PFSK-1 (cell line): ENCODE results near the gene GAMT.
A peak's percentile ranks its signal among the peaks of the same experiment; 100 is the strongest.

Experiments
- FOXP2 ChIP-seq: optimal IDR thresholded peaks from 2 replicates; pipeline ENCODE3; 2011; ENCODE audit warnings: borderline replicate concordance, control low read depth, inconsistent platforms; ENCODE audit not compliant: insufficient read depth; ENCODE audit errors: extremely low read length, extremely low read depth
- POLR2AphosphoS5 ChIP-seq: IDR thresholded peaks from 2 replicates; pipeline ENCODE4 v1.6.1; 2012; ENCODE audit warnings: low read depth, mild to moderate bottlenecking, control low read depth, low read length, moderate library complexity
- REST ChIP-seq, 2 experiments: IDR thresholded peaks; 2 replicates each; pipeline versions ENCODE4 v1.6.1 to v1.8.0; 2011 to 2012; ENCODE audit warnings: low read depth in 2 of 2, low read length in 2 of 2, control low read depth in 1 of 2, inconsistent platforms in 1 of 2, mild to moderate bottlenecking in 1 of 2, moderate library complexity in 1 of 2; ENCODE audit not compliant: insufficient read depth in 1 of 2
- SIN3A ChIP-seq: IDR thresholded peaks from 2 replicates; pipeline ENCODE4 v1.6.1; 2012; ENCODE audit warnings: mild to moderate bottlenecking, low read length, moderate library complexity, borderline replicate concordance; ENCODE audit not compliant: insufficient read depth
- TAF1 ChIP-seq: IDR thresholded peaks from 2 replicates; pipeline ENCODE4 v1.6.1; 2012; ENCODE audit warnings: low read length, control low read depth, borderline replicate concordance; ENCODE audit not compliant: insufficient read depth

The GAMT gene

GRCh38 chr19:1441022-1441426, 39.7 kb upstream of the GAMT start:
- TF ChIP-seq REST (IDR thresholded peaks at IDR 0.05; ENCODE audit: insufficient read depth in 1 of 2, low read depth in 2 of 2, low read length in 2 of 2), result no peak
- TF ChIP-seq FOXP2, result no peak
- no peak for TF ChIP-seq POLR2AphosphoS5
- no peak for TF ChIP-seq SIN3A
- no peak for TF ChIP-seq TAF1

GRCh38 chr19:1440418-1440801, 39.1 kb upstream of the GAMT start:
- TF ChIP-seq SIN3A (no peak), REST (IDR thresholded peaks at IDR 0.05; ENCODE audit: insufficient read depth in 1 of 2, low read depth in 2 of 2, low read length in 2 of 2) (no peak), TAF1 (no peak)

- TF ChIP-seq TAF1 (no peak), POLR2AphosphoS5 (no peak; the same call in 1 of the 2 replicates), SIN3A (no peak), REST (IDR thresholded peaks at IDR 0.05; ENCODE audit: insufficient read depth in 1 of 2, low read depth in 2 of 2, low read length in 2 of 2) (no peak), FOXP2 (no peak)
These were observed 37.6 kb upstream of the GAMT start for GRCh38 chr19:1438933-1439354.

DNA sequence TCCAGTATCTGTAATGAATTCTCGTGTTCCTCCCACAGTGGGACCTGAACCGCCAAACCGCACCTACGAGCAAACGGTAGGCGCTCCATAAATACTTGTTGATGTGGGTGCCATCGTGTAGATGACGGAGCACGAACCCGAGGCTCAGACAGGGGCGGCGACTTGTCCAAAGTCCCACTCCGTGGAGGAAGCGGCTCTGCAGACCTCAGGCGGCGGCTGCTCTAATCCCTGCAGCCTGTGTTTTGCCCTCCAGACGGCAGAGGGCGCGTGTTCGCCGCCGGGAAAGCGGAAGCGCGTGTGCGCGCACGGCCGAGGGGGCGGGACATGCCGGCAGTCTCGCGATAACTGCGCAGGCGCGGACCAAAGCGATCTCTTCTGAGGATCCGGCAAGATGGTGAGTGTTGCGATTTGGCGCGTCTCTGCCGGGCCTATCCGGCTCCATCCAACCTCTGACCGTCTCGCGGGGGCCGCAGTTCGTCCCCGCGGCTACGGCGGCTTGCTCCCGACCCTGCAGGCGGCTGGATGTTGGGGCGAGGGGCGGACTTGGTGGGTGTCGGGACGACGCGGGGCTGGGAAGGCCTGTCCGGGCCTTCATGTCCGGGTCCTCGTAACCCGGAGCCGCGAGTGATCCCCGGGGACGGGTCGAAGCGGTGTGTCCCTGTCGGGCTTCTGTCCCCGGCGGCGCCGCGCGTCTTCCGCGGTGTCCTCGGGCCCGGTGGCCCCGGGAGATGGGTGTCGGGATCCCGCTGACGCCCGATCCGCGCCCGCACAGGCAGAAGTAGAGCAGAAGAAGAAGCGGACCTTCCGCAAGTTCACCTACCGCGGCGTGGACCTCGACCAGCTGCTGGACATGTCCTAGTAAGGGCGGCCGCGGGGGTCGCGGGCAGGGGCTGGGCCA, 36.9 kb upstream of the GAMT start, which contains the start of gene RPS15:
Gene RPS15, plus strand, starts transcription at position 362 of the 898 bp plus-strand sequence. Its CDS starts 30 bp downstream, at position 392.
- peak; percentile 65 to 74 for TF ChIP-seq REST (IDR thresholded peaks at IDR 0.05; ENCODE audit: insufficient read depth in 1 of 2, low read depth in 2 of 2, low read length in 2 of 2)
- peak; percentile 94 for TF ChIP-seq FOXP2
- TF ChIP-seq POLR2AphosphoS5, result peak; percentile 98
- peak; percentile 99 for TF ChIP-seq TAF1
- peak; percentile 80; the same call in 1 of the 2 replicates for TF ChIP-seq SIN3A
